Measurements from ENCODE around the gene ABCG8. TPM values are rescaled to one million over a fixed set of nuclear protein-coding genes. Genes with fewer than 3 reads are reported as not detected.

Gene ABCG8
- total RNA-seq, 4 donors from 2014 or later = not detected

DNA sequence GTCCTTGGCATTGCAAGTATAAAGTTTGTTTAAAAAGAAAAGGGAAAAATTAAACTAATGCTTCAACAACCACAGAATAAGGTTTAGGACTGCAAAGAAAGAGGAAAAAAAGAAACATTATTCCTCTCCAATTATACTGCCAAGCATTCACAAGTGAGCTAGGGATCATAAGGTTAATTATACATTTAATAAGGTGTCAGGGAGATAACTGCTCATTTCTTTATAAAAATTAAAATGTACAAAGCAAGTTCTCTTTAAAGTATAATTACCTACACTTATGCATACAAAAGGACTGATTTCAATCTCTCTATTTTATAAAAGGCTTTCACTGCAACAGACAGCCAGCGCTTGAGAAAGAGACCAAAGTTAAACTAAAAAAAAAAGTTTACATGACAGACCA lies 58.1 kb downstream of the ABCG8 start:
- no peaks in the 10 kb centered on the region for H3K4me1 ChIP-seq
- peaks cover 0 to 80% (median 0%) of the 10 kb centered on the region in 3 donors for H3K36me3 ChIP-seq
- H3K4me3 ChIP-seq = no peak overlapping the region
- no peaks in the 10 kb centered on the region for H3K27me3 ChIP-seq
- TF ChIP-seq POLR2A (IDR thresholded peaks at IDR 0.05) (no peak), EP300 (IDR thresholded peaks at IDR 0.05) (no peak)
- TF ChIP-seq, protein P1, sequence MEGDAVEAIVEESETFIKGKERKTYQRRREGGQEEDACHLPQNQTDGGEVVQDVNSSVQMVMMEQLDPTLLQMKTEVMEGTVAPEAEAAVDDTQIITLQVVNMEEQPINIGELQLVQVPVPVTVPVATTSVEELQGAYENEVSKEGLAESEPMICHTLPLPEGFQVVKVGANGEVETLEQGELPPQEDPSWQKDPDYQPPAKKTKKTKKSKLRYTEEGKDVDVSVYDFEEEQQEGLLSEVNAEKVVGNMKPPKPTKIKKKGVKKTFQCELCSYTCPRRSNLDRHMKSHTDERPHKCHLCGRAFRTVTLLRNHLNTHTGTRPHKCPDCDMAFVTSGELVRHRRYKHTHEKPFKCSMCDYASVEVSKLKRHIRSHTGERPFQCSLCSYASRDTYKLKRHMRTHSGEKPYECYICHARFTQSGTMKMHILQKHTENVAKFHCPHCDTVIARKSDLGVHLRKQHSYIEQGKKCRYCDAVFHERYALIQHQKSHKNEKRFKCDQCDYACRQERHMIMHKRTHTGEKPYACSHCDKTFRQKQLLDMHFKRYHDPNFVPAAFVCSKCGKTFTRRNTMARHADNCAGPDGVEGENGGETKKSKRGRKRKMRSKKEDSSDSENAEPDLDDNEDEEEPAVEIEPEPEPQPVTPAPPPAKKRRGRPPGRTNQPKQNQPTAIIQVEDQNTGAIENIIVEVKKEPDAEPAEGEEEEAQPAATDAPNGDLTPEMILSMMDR (IDR thresholded peaks at IDR 0.05) = no peak
- no peak for DNase-seq (ENCODE audit: low spot score in 2 of 2)
- H3K9me3 ChIP-seq = no peaks in the 10 kb centered on the region
- no peak overlapping the region for H3K27ac ChIP-seq
- WGBS, 2 donors = 88 to 91% methylated on average over 1 of the region's 1 CpG

DNA sequence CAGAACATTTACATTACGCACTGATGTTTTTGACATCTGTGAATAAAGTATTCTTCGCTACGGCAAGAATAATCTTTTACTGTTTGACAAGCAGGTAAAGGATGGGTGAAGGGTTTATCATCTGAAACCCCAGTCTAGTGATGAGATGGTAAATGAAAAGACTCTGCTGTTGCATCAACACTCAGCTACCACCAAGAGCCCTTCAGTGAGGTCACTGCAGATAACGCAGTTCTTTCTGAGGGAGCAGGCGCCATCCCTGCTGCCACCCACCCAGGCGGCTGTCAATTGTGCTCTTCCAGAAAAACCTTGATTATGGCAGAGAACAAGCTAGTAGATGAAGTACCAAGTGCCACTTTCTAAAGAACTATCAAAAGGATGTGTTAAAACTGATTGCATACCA lies 58.7 kb downstream of the ABCG8 start:
- 84 to 90% methylated on average over 6 of the region's 6 CpGs for WGBS, 2 donors
- H3K4me3 ChIP-seq = no peak overlapping the region

DNA sequence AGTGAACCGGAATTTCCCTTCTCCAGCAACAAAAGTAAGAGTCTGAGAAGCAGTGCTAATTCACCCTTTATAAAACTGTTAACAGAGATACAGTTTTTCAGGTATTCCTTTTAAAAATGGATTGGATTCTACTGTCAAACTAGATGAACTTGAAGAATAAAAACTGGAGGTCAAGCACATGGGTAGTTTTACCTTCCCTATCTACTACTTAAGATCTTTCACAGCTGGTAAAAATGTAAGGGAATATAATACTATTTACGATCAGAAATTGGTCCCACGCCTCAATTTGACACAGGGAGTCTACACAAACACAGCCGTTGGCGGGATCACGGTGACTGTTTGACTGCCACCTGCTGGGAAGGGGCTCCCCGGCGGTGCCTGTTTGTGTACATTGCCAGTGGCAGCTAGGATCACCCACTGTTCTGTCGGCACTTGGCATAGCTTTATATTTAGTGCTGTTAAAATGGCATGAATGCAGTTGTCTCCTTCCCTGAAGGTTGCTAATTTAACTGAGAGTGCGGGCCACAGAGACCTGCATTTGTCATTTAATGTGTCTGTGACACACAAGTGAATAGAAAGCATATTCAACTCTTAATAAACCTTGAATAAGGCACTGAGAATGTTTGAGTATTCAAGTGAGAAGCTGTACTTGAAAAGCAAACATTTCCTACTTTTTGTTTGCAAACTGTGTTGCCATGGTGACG lies 59.5 kb downstream of the ABCG8 start:
- no peak overlapping the region for H3K4me3 ChIP-seq
- TF ChIP-seq, protein P1 (IDR thresholded peaks at IDR 0.05) = no peak
- TF ChIP-seq EP300 (IDR thresholded peaks at IDR 0.05) = no peak
- no peak for TF ChIP-seq POLR2A (IDR thresholded peaks at IDR 0.05)
- H3K4me1 ChIP-seq = no peaks in the 10 kb centered on the region
- no peak overlapping the region for H3K27ac ChIP-seq
- DNase-seq (ENCODE audit: low spot score in 2 of 2) = no peak
- no peaks in the 10 kb centered on the region for H3K9me3 ChIP-seq
- 69 to 74% methylated on average over 11 of the region's 11 CpGs for WGBS, 2 donors
- H3K36me3 ChIP-seq = peaks cover 0 to 72% (median 0%) of the 10 kb centered on the region in 3 donors
- H3K27me3 ChIP-seq = no peaks in the 10 kb centered on the region

More for the DNA sequence above, 58.7 kb downstream of the ABCG8 start:
- no peak for DNase-seq (ENCODE audit: low spot score in 2 of 2)
- no peaks in the 10 kb centered on the region for H3K4me1 ChIP-seq
- no peaks in the 10 kb centered on the region for H3K27me3 ChIP-seq
- no peak overlapping the region for H3K27ac ChIP-seq
- no peak for TF ChIP-seq POLR2A (IDR thresholded peaks at IDR 0.05)
- TF ChIP-seq, protein P1 (IDR thresholded peaks at IDR 0.05) = no peak
- no peak for TF ChIP-seq EP300 (IDR thresholded peaks at IDR 0.05)
- no peaks in the 10 kb centered on the region for H3K9me3 ChIP-seq
- H3K36me3 ChIP-seq = peaks cover 0 to 74% (median 0%) of the 10 kb centered on the region in 3 donors

DNA sequence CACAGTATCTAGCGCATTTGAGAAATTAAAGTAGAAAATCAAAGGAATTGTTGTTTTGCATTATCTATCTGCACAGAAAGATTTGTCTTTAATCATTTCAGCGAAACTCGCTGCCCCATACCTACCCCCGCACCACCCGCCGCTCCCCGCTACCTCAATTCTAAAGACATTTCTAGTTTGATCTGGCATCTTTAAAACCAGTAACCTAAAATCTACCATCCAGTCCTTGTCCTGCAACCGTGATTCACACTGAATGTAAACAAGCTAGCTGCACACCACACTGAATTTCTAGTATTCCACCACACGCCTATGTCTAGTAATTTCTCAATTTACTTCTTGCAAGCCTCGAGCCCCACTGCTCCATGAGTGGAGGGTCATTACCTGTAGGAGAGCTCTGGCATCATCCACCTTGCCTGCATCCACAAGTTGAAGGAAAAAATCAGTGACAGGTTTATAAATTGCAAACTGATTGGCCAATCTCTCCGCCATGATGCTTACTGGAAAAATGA lies 60.1 kb downstream of the ABCG8 start:
- no peak overlapping the region for H3K4me3 ChIP-seq
- no peak for TF ChIP-seq POLR2A (IDR thresholded peaks at IDR 0.05)
- TF ChIP-seq EP300 (IDR thresholded peaks at IDR 0.05) = no peak
- 91 to 93% methylated on average over 11 of the region's 11 CpGs for WGBS, 2 donors
- peaks cover 0 to 70% (median 0%) of the 10 kb centered on the region in 3 donors for H3K36me3 ChIP-seq
- DNase-seq (ENCODE audit: low spot score in 2 of 2) = no peak
- H3K27ac ChIP-seq = no peak overlapping the region
- no peaks in the 10 kb centered on the region for H3K27me3 ChIP-seq
- no peaks in the 10 kb centered on the region for H3K9me3 ChIP-seq
- H3K4me1 ChIP-seq = no peaks in the 10 kb centered on the region

DNA sequence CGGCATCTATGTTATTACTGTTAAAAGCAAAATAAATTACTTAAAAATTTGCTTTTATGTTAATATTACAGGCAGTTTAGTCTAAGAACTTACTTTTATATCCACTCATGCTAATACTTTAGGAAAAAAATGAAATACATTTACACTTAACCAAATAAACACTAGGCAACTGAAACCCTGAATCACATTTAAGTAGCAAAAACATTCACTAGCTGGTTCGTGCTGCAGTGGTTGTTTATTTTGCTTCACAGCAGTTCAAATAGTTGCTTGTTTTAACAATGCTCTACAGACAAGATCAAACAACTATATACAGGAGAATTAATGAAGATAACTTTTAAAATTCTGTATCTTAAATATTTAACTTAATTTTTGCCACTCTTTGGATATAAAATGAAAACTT lies 60.8 kb downstream of the ABCG8 start:
- WGBS, 2 donors = 74 to 76% methylated on average over 2 of the region's 2 CpGs
- Histone ChIP-seq H3K27ac (no peak overlapping the region), H3K27me3 (no peaks in the 10 kb centered on the region), H3K36me3 (peaks cover 0 to 70% (median 0%) of the 10 kb centered on the region in 3 donors), H3K9me3 (no peaks in the 10 kb centered on the region), H3K4me3 (no peak overlapping the region), H3K4me1 (no peaks in the 10 kb centered on the region)
- TF ChIP-seq, protein P1 (IDR thresholded peaks at IDR 0.05) = no peak
- TF ChIP-seq POLR2A (IDR thresholded peaks at IDR 0.05) (no peak), EP300 (IDR thresholded peaks at IDR 0.05) (no peak)
- no peak for DNase-seq (ENCODE audit: low spot score in 2 of 2)

All from tibial nerve (tissue), 4 donors.